ENCODE measurements around the gene TTC24.

TTC24 gene

GRCh38 chr1:156566436-156566835 is 13.1 kb upstream of the TTC24 start:
- no peak for TF ChIP-seq GATA3 (IDR thresholded peaks at IDR 0.05; ENCODE audit: low read depth, low read length)
- no peak for TF ChIP-seq GATA2 (IDR thresholded peaks at IDR 0.05; ENCODE audit: low read depth, low read length)

GRCh38 chr1:156571261-156571852 is 8.2 kb upstream of the TTC24 start:
- TF ChIP-seq GATA3 (IDR thresholded peaks at IDR 0.05; ENCODE audit: low read depth, low read length), result no peak

- TF ChIP-seq GATA3 (IDR thresholded peaks at IDR 0.05; ENCODE audit: low read depth, low read length) (no peak), GATA2 (IDR thresholded peaks at IDR 0.05; ENCODE audit: low read depth, low read length) (no peak)
These were observed 7.4 kb upstream of the TTC24 start, which contains the start of gene IQGAP3 for GRCh38 chr1:156571919-156572662. Gene IQGAP3, minus strand, starts transcription at chr1:156572565. Its CDS starts 36 bp downstream, at chr1:156572529.

GRCh38 chr1:156572663-156573018 is 6.9 kb upstream of the TTC24 start:
- no peak for TF ChIP-seq GATA3 (IDR thresholded peaks at IDR 0.05; ENCODE audit: low read depth, low read length)
- TF ChIP-seq GATA2 (IDR thresholded peaks at IDR 0.05; ENCODE audit: low read depth, low read length), result no peak

GRCh38 chr1:156574039-156574633 is 5.4 kb upstream of the TTC24 start:
- TF ChIP-seq GATA2 (IDR thresholded peaks at IDR 0.05; ENCODE audit: low read depth, low read length), result no peak
- TF ChIP-seq GATA3 (IDR thresholded peaks at IDR 0.05; ENCODE audit: low read depth, low read length), result no peak

- no peak for TF ChIP-seq GATA3 (IDR thresholded peaks at IDR 0.05; ENCODE audit: low read depth, low read length)
- no peak for TF ChIP-seq GATA2 (IDR thresholded peaks at IDR 0.05; ENCODE audit: low read depth, low read length)
These were observed 2.0 kb upstream of the TTC24 start for GRCh38 chr1:156577550-156577949.

- TF ChIP-seq GATA2 (IDR thresholded peaks at IDR 0.05; ENCODE audit: low read depth, low read length), result no peak
- no peak for TF ChIP-seq GATA3 (IDR thresholded peaks at IDR 0.05; ENCODE audit: low read depth, low read length)
These were observed 1.5 kb upstream of the TTC24 start for GRCh38 chr1:156578055-156578454.

- no peak for TF ChIP-seq GATA2 (IDR thresholded peaks at IDR 0.05; ENCODE audit: low read depth, low read length)
- no peak for TF ChIP-seq GATA3 (IDR thresholded peaks at IDR 0.05; ENCODE audit: low read depth, low read length)
These were observed 2.3 kb downstream of the TTC24 start for GRCh38 chr1:156581661-156582387.

- TF ChIP-seq GATA3 (IDR thresholded peaks at IDR 0.05; ENCODE audit: low read depth, low read length) (no peak), GATA2 (IDR thresholded peaks at IDR 0.05; ENCODE audit: low read depth, low read length) (no peak)
These were observed 3.0 kb downstream of the TTC24 start for GRCh38 chr1:156582388-156583017.

- no peak for TF ChIP-seq GATA2 (IDR thresholded peaks at IDR 0.05; ENCODE audit: low read depth, low read length)
- no peak for TF ChIP-seq GATA3 (IDR thresholded peaks at IDR 0.05; ENCODE audit: low read depth, low read length)
These were observed 4.5 kb downstream of the TTC24 start for GRCh38 chr1:156583821-156584622.

GRCh38 chr1:156584813-156585212 is 5.3 kb downstream of the TTC24 start:
- TF ChIP-seq GATA2 (IDR thresholded peaks at IDR 0.05; ENCODE audit: low read depth, low read length) (no peak), GATA3 (IDR thresholded peaks at IDR 0.05; ENCODE audit: low read depth, low read length) (no peak)

GRCh38 chr1:156586323-156586722 is 6.8 kb downstream of the TTC24 start:
- no peak for TF ChIP-seq GATA3 (IDR thresholded peaks at IDR 0.05; ENCODE audit: low read depth, low read length)
- TF ChIP-seq GATA2 (IDR thresholded peaks at IDR 0.05; ENCODE audit: low read depth, low read length), result no peak

- TF ChIP-seq GATA3 (IDR thresholded peaks at IDR 0.05; ENCODE audit: low read depth, low read length) (no peak), GATA2 (IDR thresholded peaks at IDR 0.05; ENCODE audit: low read depth, low read length) (no peak)
These were observed 7.5 kb downstream of the TTC24 start for GRCh38 chr1:156586892-156587477.
